Fibroblast of lung (primary cell): ENCODE measurements around the gene FBXO3. TPM values are rescaled to one million over a fixed set of nuclear protein-coding genes. Genes with fewer than 3 reads are reported as not detected.

Source experiments
- DNase-seq, 2 donors: peaks; one replicate each; pipeline versions ENCODE4 v3.0.0 to v3.0.0-alpha.2; 2010; ENCODE audit warnings: low read depth in 2 of 2
- H2AFZ ChIP-seq: 2 replicates; pipeline ENCODE4 v1.5.1; 2012; ENCODE audit warnings: low read length, control low read depth, inconsistent platforms
- H3K27ac ChIP-seq: 2 replicates; pipeline ENCODE4 v1.5.1; 2011; ENCODE audit warnings: low read length, control low read depth; ENCODE audit not compliant: insufficient read depth
- H3K27me3 ChIP-seq: 2 replicates; pipeline ENCODE4 v1.5.1; 2011; ENCODE audit warnings: mild to moderate bottlenecking, low read length; ENCODE audit not compliant: control insufficient read depth, insufficient read depth
- H3K36me3 ChIP-seq: 2 replicates; pipeline ENCODE4 v1.5.1; 2011; ENCODE audit warnings: low read length; ENCODE audit not compliant: control insufficient read depth, insufficient read depth
- H3K4me1 ChIP-seq: 2 replicates; pipeline ENCODE4 v1.5.1; 2011; ENCODE audit warnings: low read length; ENCODE audit not compliant: control insufficient read depth, insufficient read depth; ENCODE audit errors: extremely low read depth
- H3K4me2 ChIP-seq: 2 replicates; pipeline ENCODE4 v1.5.1; 2011; ENCODE audit warnings: low read length, control low read depth; ENCODE audit not compliant: insufficient read depth; ENCODE audit errors: extremely low read depth
- H3K4me3 ChIP-seq, 4 experiments: fragments of 200-600 bp in 1 of 4; sonication (generic) in 1 of 4; replicated peaks in 1 of 4; 2 replicates each; pipeline ENCODE4 v1.5.1; 2011 to 2016; ENCODE audit warnings: low read length in 4 of 4, low read depth in 3 of 4, mild to moderate bottlenecking in 3 of 4, control low read depth in 2 of 4, inconsistent platforms in 1 of 4, mixed read lengths in 1 of 4; ENCODE audit not compliant: insufficient read depth in 1 of 4; ENCODE audit errors: control extremely low read depth in 1 of 4
- H3K79me2 ChIP-seq: 2 replicates; pipeline ENCODE4 v1.5.1; 2012; ENCODE audit warnings: mild to moderate bottlenecking, low read length, inconsistent platforms; ENCODE audit not compliant: control insufficient read depth, insufficient read depth
- H3K9ac ChIP-seq: 2 replicates; pipeline ENCODE4 v1.5.1; 2011; ENCODE audit warnings: mild to moderate bottlenecking, low read length, control low read depth; ENCODE audit not compliant: insufficient read depth
- H3K9me3 ChIP-seq: 2 replicates; pipeline ENCODE4 v1.5.1; 2012; ENCODE audit warnings: low read depth, low read length; ENCODE audit not compliant: control insufficient read depth, insufficient read depth
- H4K20me1 ChIP-seq: 2 replicates; pipeline ENCODE4 v1.5.1; 2011; ENCODE audit warnings: low read length; ENCODE audit not compliant: control insufficient read depth, insufficient read depth; ENCODE audit errors: extremely low read depth
- EZH2 ChIP-seq: IDR thresholded peaks from 2 replicates; pipeline ENCODE4 v1.5.1; 2012; ENCODE audit warnings: low read length, control low read depth, mild to moderate bottlenecking; ENCODE audit errors: missing control alignments
- polyA plus RNA-seq, 2 donors: library from polyadenylated mRNA; depleted of rRNA in 1 of 2; stranded (reverse) in 1 of 2; unstranded in 1 of 2; fragments of >200 nt; gene quantifications; 2 replicates each; pipeline ENCODE4 v1.2.1, GENCODE V29; 2011 to 2012; ENCODE audit warnings: missing spikeins in 1 of 2
- total RNA-seq: library from RNA; depleted of rRNA; stranded (reverse); fragments of >200 nt; gene quantifications from 2 replicates; pipeline ENCODE4 v1.2.1, GENCODE V29; 2014
- TF ChIP-seq, protein P1 (sequence below), 2 donors: IDR thresholded peaks in 1 of 2; conservative IDR thresholded peaks in 1 of 2; 1 replicate in 1 of 2; 2 replicates in 1 of 2; pipeline ENCODE4 v1.5.1; 2011 to 2012; ENCODE audit warnings: low read length in 2 of 2, control low read depth in 1 of 2, inconsistent platforms in 1 of 2, low read depth in 1 of 2, mild to moderate bottlenecking in 1 of 2

The FBXO3 gene
- total and polyA plus RNA-seq, 2 donors (not counting 1 experiment from before 2014, with no cell fraction given): 28.7 to 46.2 TPM

DNA sequence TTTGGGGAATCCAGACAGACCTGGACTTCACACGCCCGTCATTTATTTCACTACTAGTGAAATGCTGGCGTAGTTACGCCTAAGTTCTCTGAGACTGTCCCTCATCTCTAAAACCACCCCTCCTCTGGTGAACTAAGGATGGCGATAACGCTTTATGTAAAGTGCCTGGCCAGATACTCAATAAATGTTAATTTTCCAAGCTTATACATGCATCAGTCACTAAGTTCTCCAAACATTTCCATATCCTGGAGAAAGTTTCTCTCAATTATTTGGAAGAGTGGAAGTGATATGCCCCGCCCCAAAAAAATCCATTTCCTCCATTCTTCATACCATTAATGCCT is 1.1 kb upstream of the FBXO3 start:
- Histone ChIP-seq H3K9me3 (no peaks in the 10 kb centered on the region), H3K4me3 (no peak overlapping the region), H2AFZ (no peak overlapping the region), H3K79me2 (peaks cover 17% of the 10 kb centered on the region), H3K27ac (no peak overlapping the region), H3K4me2 (peak overlapping the region; percentile 81), H3K4me1 (peaks cover 12% of the 10 kb centered on the region), H4K20me1 (no peaks in the 10 kb centered on the region), H3K36me3 (no peaks in the 10 kb centered on the region), H3K9ac (no peak overlapping the region), H3K27me3 (no peaks in the 10 kb centered on the region)
- TF ChIP-seq, protein P1, sequence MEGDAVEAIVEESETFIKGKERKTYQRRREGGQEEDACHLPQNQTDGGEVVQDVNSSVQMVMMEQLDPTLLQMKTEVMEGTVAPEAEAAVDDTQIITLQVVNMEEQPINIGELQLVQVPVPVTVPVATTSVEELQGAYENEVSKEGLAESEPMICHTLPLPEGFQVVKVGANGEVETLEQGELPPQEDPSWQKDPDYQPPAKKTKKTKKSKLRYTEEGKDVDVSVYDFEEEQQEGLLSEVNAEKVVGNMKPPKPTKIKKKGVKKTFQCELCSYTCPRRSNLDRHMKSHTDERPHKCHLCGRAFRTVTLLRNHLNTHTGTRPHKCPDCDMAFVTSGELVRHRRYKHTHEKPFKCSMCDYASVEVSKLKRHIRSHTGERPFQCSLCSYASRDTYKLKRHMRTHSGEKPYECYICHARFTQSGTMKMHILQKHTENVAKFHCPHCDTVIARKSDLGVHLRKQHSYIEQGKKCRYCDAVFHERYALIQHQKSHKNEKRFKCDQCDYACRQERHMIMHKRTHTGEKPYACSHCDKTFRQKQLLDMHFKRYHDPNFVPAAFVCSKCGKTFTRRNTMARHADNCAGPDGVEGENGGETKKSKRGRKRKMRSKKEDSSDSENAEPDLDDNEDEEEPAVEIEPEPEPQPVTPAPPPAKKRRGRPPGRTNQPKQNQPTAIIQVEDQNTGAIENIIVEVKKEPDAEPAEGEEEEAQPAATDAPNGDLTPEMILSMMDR (conservative IDR thresholded peaks at IDR 0.05 in 1 of 2, IDR thresholded peaks at IDR 0.05 in 1 of 2; ENCODE audit: low read depth in 1 of 2, low read length in 2 of 2): no peak
- TF ChIP-seq EZH2: no peak
- no peak for DNase-seq

DNA sequence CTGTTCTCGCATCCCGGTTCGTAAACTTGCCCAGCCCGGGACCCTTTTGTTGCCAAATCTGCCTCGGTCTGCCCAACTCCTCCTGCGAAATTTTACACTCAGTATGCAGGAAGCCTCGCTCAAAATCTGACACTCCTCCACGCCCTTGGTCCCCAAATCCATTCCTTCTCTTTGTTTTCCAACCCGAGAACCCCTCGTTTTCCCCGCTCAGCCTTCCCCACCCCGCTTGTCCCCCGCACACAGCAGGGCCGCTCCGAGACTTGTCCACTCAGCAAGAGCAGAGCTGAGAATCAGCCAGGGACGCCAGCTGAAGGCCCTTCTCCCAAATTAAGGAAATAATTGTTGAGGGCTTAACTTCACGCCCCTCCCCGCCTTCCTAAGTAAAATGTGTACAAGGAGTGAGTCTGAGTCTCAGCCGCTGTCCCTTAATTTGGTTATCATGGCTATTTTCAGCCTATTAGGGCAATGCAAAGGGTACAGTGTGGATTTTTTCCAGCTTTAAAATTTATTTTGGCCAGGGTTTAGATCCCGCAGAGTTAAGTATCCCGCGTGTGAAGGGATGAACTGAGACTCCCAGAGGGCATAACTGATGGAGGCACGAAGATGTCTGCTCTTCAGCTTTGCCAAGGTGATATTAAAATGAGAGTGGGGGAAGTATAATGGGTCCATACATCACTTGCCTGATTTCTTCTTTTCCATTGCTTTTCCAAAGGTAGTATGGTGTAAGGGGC is 581 bp upstream of the FBXO3 start:
- H3K27me3 ChIP-seq: no peaks in the 10 kb centered on the region
- H2AFZ ChIP-seq: peak overlapping the region; percentile 87
- H3K9ac ChIP-seq: peak overlapping the region; percentile 56
- H3K4me3 ChIP-seq: peak overlapping the region; percentile 66 to 89 (median 75)
- peaks cover 8% of the 10 kb centered on the region for H3K4me1 ChIP-seq
- H3K9me3 ChIP-seq: no peaks in the 10 kb centered on the region
- no peaks in the 10 kb centered on the region for H4K20me1 ChIP-seq
- H3K4me2 ChIP-seq: peak overlapping the region; percentile 81
- TF ChIP-seq EZH2: no peak
- TF ChIP-seq, protein P1 (conservative IDR thresholded peaks at IDR 0.05 in 1 of 2, IDR thresholded peaks at IDR 0.05 in 1 of 2; ENCODE audit: low read depth in 1 of 2, low read length in 2 of 2): no peak
- H3K36me3 ChIP-seq: no peaks in the 10 kb centered on the region
- H3K79me2 ChIP-seq: peaks cover 17% of the 10 kb centered on the region
- H3K27ac ChIP-seq: peak overlapping the region; percentile 44
- DNase-seq: no peak

DNA sequence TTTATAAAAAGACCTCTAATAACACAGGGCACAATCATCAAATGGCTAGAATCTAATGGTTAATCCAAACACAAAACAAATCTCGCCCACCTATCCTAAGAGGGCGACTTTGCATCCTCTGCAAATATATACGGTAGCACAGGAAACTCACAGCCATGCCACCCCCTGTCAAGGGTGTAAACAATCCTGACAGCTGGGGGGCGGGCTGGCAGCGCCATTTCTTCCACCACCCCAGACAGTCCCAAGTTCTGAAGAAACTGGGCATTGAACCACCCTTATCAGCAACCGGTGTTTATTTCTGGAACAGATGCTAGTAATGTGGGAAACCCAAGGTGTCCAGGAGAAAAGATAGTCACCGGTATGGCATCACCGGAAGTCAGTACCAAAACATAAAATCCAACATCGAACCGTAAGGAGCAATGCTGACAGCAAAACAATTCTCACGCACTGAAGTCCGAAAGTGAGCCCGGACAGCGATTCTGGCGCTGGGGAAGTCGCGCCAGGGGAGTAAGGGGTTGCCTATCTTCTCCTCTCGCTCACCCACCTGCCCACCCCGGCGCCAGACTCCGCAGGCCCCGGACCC is 825 bp downstream of the FBXO3 start:
- H3K9me3 ChIP-seq: no peaks in the 10 kb centered on the region
- H3K9ac ChIP-seq: peak overlapping the region; percentile 57
- H3K4me2 ChIP-seq: peak overlapping the region; percentile 74
- H3K27ac ChIP-seq: peak overlapping the region; percentile 43
- H3K27me3 ChIP-seq: no peaks in the 10 kb centered on the region
- TF ChIP-seq, protein P1 (conservative IDR thresholded peaks at IDR 0.05 in 1 of 2, IDR thresholded peaks at IDR 0.05 in 1 of 2; ENCODE audit: low read depth in 1 of 2, low read length in 2 of 2): no peak
- no peak for TF ChIP-seq EZH2
- peak overlapping the region; percentile 81 to 89 (median 85) for H3K4me3 ChIP-seq
- H2AFZ ChIP-seq: peak overlapping the region; percentile 26
- H3K36me3 ChIP-seq: peaks cover 3% of the 10 kb centered on the region
- peaks cover 3% of the 10 kb centered on the region for H3K4me1 ChIP-seq
- DNase-seq: peak in 1 of 2 donors; percentile 25
- peaks cover 17% of the 10 kb centered on the region for H3K79me2 ChIP-seq
- no peaks in the 10 kb centered on the region for H4K20me1 ChIP-seq
